ENCODE results near the gene KLHL3. TPM values are rescaled to one million over a fixed set of nuclear protein-coding genes. Genes with fewer than 3 reads are reported as not detected.

The KLHL3 gene
- total RNA-seq, 2 donors from 2014 or later: 3.3 to 5.7 TPM

GRCh38 chr5:137753691-137754187 lies 17.9 kb upstream of the KLHL3 start:
- Histone ChIP-seq H3K27ac (peak overlapping the region; percentile 97 to 100 (median 100)), H3K27me3 (no peaks in the 10 kb centered on the region), H3K4me3 (peak overlapping the region; percentile 61 to 89), H3K9me3 (no peaks in the 10 kb centered on the region), H3K36me3 (replicated peaks in 1 of 2; ENCODE audit: insufficient read depth in 1 of 2, low read depth in 2 of 2) (no peaks in the 10 kb centered on the region), H3K4me1 (peaks cover 42% of the 10 kb centered on the region)
- intact Hi-C loops (cut with DNase I): no loop called here
- peak; percentile 16 for ATAC-seq
- DNase-seq: no peak
- WGBS, 2 donors: 0% methylated on average over 19 to 45 of the region's 45 CpGs
- TF ChIP-seq CTCF (IDR thresholded peaks at IDR 0.05): no peak
- no peak for TF ChIP-seq POLR2A (IDR thresholded peaks at IDR 0.05)

- DNase-seq (peak; percentile 41 to 53 (median 52)), ATAC-seq (no peak)
- Histone ChIP-seq H3K27ac (peak overlapping the region; percentile 97 to 100 (median 100)), H3K36me3 (replicated peaks in 1 of 2; ENCODE audit: insufficient read depth in 1 of 2, low read depth in 2 of 2) (no peaks in the 10 kb centered on the region), H3K4me3 (peak overlapping the region; percentile 61 to 89), H3K4me1 (peaks cover 49% of the 10 kb centered on the region), H3K27me3 (no peaks in the 10 kb centered on the region), H3K9me3 (no peaks in the 10 kb centered on the region)
- peak in 1 of 3 donors; percentile 5 for TF ChIP-seq POLR2A (IDR thresholded peaks at IDR 0.05)
- no peak for TF ChIP-seq CTCF (IDR thresholded peaks at IDR 0.05)
- WGBS, 2 donors: 0 to 1% methylated on average over 29 to 60 of the region's 63 CpGs
- intact Hi-C loops (cut with DNase I): no loop called here
Observed at GRCh38 chr5:137752905-137753690, 17.2 kb upstream of the KLHL3 start.

GRCh38 chr5:137751869-137752491 lies 16.1 kb upstream of the KLHL3 start:
- H3K4me1 ChIP-seq: peaks cover 57% of the 10 kb centered on the region
- no peaks in the 10 kb centered on the region for H3K36me3 ChIP-seq (replicated peaks in 1 of 2; ENCODE audit: insufficient read depth in 1 of 2, low read depth in 2 of 2)
- TF ChIP-seq CTCF (IDR thresholded peaks at IDR 0.05) (peak; percentile 43 to 79 (median 71)), POLR2A (IDR thresholded peaks at IDR 0.05) (no peak)
- 1 to 2% methylated on average over 7 of the region's 7 CpGs for WGBS, 2 donors
- H3K9me3 ChIP-seq: no peaks in the 10 kb centered on the region
- DNase-seq (peak; percentile 22 to 46 (median 34)), ATAC-seq (no peak)
- H3K27ac ChIP-seq: peak overlapping the region in 3 of 4 donors; percentile 97 to 100 (median 99)
- intact Hi-C loops (cut with DNase I): no loop called here
- H3K27me3 ChIP-seq: no peaks in the 10 kb centered on the region
- peak overlapping the region in 1 of 2 donors; percentile 61 for H3K4me3 ChIP-seq

- no peak for TF ChIP-seq POLR2A (IDR thresholded peaks at IDR 0.05)
- no peak for TF ChIP-seq CTCF (IDR thresholded peaks at IDR 0.05)
- H3K27me3 ChIP-seq: no peaks in the 10 kb centered on the region
- no peaks in the 10 kb centered on the region for H3K9me3 ChIP-seq
- no peak for ATAC-seq
- intact Hi-C loops (cut with DNase I): no loop called here
- H3K27ac ChIP-seq: no peak overlapping the region
- 85 to 88% methylated on average over 1 of the region's 1 CpG for WGBS, 2 donors
- no peak for DNase-seq
- no peak overlapping the region for H3K4me3 ChIP-seq
- peaks cover 55% of the 10 kb centered on the region for H3K4me1 ChIP-seq
- no peaks in the 10 kb centered on the region for H3K36me3 ChIP-seq (replicated peaks in 1 of 2; ENCODE audit: insufficient read depth in 1 of 2, low read depth in 2 of 2)
Observed at GRCh38 chr5:137750436-137750835, 14.5 kb upstream of the KLHL3 start.

Measured in body of pancreas (tissue), 4 donors.